ENCODE results near the gene GEN1.

GEN1 gene

DNA sequence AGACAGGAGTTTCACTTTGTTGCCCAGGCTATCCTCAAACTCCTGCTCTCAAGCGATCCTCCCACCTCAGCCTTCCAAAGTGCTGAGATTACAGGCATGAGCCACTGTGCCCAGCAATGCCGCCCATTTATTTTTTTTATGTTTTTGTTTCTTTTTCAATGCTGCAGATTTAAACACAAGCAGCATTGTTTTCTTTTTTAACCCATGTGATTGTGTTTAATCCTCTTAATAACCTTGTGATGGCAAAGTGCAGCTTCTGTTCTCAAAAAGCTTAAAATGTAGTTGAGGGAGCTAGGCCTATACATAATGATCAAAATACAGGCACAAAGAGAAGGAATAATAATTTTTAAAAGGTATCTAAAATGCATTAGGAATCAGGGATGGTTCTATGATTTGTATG is 73.8 kb downstream of the GEN1 start:
- no peak for DNase-seq

DNA sequence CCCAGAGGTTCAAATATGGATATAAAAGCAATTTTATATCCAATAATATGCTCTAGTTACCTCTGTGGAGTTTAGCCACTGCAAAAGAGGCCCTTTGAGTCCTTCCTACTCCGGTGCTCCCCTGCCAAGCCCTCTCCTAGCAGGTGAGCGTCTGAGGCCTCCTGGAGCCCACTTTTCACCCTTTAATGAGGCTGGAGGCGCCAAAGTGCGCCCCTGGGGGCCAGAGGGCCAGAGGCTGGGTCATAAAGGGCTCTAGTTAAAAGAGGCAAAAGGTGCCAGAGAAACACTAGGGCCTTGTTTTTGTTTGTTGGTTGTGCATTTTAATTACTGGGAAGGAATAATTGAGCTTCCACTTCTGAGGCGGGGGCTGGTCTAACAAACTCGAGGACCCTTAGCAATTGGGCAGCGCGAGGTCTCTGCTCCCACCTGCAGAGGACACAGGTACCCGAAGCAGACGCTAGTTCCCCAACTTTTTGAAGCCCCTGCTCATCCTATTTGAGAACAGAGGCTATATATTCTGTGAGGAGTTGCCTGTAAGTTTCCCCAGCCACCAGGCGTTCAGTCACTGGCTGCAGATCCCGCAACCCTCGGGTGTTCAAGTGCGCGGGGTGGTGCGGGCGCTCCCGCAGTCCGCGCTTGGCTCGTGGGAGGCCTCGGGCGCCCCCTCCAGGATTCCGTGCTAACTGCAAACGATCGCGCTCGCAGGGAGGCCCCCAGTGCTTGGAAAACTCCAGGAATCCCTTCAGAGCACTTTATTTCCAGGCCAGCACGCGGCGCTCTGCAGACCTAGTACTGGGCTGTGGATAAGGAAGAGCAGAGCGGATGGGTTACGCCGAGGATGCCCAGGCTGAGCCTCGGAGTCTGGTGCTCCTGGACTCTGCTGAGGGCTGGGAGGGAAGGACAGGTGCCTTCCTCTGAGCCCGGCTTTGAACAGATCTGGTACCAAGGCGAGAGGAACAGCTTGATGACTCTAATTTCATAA is 76.4 kb downstream of the GEN1 start:
- DNase-seq: peak; percentile 95

DNA sequence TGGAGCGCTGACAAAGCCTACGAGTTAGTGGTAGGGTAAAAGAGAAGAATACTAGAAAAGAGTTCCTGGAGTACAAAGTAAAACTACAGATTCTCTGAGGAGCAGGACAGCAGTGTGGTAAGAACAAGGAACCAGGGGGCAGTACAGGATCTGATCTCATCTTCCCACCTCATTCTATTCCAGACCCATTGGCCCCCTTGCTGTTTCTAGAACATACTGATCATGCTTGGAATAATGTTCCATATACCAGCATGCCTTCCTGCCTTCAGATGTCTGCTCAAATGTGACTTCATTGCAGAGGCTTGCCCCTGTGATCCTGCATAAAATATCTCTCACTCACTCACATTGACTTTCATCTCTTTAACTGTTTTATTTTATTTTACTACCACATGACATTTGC is 81.6 kb downstream of the GEN1 start:
- DNase-seq: no peak
